ES-I3 (cell line): Measurements from ENCODE around the gene PPP2R3A.

Experiments used
- H3K36me3 ChIP-seq: 2 replicates; pipeline ENCODE4 v1.6.1; 2013; ENCODE audit warnings: mild to moderate bottlenecking, low read length, control low read depth, moderate library complexity; ENCODE audit not compliant: insufficient read depth
- H3K4me1 ChIP-seq: 2 replicates; pipeline ENCODE4 v1.6.1; 2013; ENCODE audit warnings: mild to moderate bottlenecking, control low read depth, low read length; ENCODE audit not compliant: insufficient read depth
- H3K9ac ChIP-seq: 2 replicates; pipeline ENCODE4 v1.6.1; 2013; ENCODE audit warnings: low read depth, mild to moderate bottlenecking, low read length, moderate library complexity
- H3K9me3 ChIP-seq: 2 replicates; pipeline ENCODE4 v1.6.1; 2013; ENCODE audit warnings: mild to moderate bottlenecking, low read length, moderate library complexity; ENCODE audit not compliant: control insufficient read depth, insufficient read depth

Gene PPP2R3A

DNA sequence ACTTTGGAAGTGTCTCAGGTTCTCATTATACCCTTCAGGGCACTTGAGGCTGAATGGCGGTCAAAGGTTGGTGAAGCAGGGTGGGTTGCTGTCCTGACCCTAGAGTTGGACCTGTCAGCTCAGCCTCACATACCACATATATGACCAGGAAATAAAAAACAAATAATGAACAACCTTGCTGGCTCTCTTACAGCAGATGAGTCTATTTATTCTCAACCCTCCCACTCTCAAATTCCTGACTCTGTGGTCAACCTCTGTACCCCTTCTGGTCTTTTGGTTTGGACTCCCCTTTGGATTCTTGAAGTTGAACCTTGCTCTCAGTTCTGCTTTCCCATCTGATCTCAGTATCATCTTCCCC lies 16.9 kb downstream of the PPP2R3A start:
- Histone ChIP-seq H3K36me3 (no peaks in the 10 kb centered on the region), H3K9me3 (no peaks in the 10 kb centered on the region), H3K9ac (no peak overlapping the region), H3K4me1 (no peaks in the 10 kb centered on the region)

DNA sequence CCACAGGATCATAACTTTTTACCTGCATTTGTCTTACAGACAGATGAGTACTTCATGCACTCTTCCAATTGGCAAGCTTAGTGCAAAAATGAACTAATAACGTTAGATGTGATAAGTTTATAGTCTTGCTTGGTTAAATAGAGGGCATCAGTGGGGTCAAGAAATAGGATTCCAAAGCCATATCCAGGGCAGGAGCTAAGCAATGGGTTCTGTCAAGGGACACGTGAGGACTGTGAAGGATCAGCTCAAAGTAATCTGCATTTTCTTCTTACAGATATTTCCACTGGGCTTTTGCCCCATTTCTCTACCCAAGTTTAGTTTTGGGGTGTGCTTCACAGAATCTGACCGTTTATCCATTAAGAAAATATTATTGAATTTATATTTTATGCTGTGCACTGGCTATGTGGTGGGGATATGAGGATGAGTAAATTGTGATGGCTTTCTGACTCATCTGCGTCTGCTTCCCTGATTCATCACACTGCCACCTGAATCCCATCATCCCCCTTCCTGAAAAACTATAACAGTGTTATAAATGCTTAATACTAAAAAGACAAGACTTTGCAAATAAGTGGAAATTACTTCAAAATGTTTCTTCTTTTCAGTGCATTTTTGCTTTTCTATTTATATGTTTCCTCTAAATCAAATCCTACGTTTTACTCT lies 17.5 kb downstream of the PPP2R3A start:
- H3K9ac ChIP-seq = no peak overlapping the region
- no peaks in the 10 kb centered on the region for H3K36me3 ChIP-seq
- H3K9me3 ChIP-seq = no peaks in the 10 kb centered on the region
- no peaks in the 10 kb centered on the region for H3K4me1 ChIP-seq

DNA sequence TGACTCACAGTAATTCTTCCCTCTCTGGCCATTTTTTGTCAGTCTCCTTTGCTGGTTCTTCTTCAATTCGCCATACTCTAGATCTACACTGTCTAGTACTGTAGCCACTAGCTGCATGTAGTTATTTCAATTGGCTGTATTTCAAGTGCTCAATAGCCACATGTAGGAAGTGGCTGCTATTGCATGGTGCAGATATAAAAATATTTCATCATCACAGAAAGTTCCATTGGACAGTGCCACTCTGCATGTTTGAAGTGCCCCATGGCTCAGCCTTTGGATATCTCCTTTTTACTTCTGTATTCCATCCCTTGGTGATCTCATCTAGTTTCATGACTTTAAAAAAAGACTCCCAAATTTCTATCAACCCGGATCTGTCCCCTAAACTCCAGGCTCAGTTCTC lies 22.1 kb downstream of the PPP2R3A start:
- Histone ChIP-seq H3K36me3 (no peaks in the 10 kb centered on the region), H3K9me3 (no peaks in the 10 kb centered on the region), H3K4me1 (no peaks in the 10 kb centered on the region), H3K9ac (no peak overlapping the region)

DNA sequence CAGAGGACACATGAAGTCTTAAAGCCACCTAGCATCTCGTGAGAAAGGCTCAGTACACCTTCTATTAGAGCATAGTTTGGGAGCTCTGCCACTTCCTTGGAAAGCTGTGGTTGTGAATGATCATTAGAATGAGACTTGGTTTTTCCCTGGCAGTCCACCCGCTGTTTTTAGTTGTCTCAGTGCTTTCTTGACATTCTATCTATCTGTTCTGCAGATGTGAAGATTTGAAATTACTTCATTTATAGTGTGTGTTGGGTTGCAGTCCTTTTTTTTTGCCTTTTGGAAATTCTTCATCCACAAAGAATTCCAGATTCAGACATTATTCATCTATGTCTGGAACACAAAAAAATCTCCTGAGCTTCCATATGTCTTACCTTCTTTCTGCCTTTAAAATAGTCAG lies 23.7 kb downstream of the PPP2R3A start:
- Histone ChIP-seq H3K9ac (no peak overlapping the region), H3K36me3 (no peaks in the 10 kb centered on the region), H3K9me3 (no peaks in the 10 kb centered on the region), H3K4me1 (no peaks in the 10 kb centered on the region; the same call in 1 of the 2 replicates)

DNA sequence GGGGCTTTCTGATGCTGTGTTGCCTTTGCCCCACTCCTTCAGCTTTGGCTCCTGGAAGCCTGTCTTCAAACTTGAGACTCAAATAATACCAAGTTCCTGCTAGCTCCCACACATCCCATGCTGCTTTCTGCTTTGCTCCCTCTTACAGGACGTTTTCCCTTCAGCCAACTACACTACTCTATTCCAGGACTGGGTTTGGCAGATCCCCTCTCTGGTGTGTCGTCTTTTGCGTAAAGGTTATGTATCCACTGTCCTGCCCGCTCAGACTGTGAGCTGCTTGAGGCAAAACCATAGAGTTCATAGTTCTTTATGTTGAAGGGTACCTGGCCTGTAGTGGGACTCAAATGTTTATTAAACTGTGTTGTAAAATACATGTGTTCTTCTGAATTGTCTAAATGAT lies 25.4 kb downstream of the PPP2R3A start:
- Histone ChIP-seq H3K9ac (no peak overlapping the region), H3K4me1 (no peaks in the 10 kb centered on the region; the same call in 1 of the 2 replicates), H3K36me3 (no peaks in the 10 kb centered on the region), H3K9me3 (no peaks in the 10 kb centered on the region)

DNA sequence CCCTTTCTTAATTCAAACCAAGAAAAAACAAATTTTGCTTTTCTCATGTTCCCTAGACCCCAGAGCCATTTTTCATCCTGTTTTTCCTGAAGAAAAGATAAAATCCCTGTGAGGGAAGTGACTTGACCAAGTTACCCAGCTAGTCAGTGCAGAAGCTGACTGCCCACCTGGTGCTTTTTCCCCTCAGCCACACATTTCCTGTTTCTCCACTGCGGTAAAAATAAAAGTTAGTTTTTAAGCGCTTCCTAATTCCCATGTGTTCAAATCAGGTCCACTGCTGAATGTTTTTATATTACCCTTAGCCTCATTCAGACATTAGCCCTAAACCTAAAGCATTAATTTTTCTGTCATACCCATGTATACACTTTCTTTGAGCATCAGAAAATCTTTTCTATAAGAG lies 26.1 kb downstream of the PPP2R3A start:
- H3K4me1 ChIP-seq = no peaks in the 10 kb centered on the region; the same call in 1 of the 2 replicates
- H3K9ac ChIP-seq = no peak overlapping the region
- no peaks in the 10 kb centered on the region for H3K9me3 ChIP-seq
- no peaks in the 10 kb centered on the region for H3K36me3 ChIP-seq

DNA sequence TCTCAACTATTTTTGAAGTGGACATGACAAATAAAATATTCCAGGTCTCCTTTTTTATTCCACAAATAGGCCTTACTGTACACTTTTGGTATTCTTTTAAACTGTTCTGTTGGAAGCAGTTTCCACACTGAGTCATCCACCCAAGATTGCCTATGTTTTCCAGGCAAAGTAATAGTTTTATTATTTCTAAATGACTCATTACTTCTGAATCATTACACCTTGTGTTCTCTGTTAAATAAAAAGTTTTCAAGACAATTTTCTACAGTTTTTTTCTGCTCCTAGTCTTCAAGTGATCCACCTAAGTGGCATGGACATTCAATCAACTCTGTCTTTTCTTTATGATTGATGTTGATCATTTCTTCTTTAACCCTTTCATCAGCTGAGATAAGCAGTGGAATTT lies 26.5 kb downstream of the PPP2R3A start:
- Histone ChIP-seq H3K4me1 (no peaks in the 10 kb centered on the region; the same call in 1 of the 2 replicates), H3K9ac (no peak overlapping the region), H3K9me3 (no peaks in the 10 kb centered on the region), H3K36me3 (no peaks in the 10 kb centered on the region)

DNA sequence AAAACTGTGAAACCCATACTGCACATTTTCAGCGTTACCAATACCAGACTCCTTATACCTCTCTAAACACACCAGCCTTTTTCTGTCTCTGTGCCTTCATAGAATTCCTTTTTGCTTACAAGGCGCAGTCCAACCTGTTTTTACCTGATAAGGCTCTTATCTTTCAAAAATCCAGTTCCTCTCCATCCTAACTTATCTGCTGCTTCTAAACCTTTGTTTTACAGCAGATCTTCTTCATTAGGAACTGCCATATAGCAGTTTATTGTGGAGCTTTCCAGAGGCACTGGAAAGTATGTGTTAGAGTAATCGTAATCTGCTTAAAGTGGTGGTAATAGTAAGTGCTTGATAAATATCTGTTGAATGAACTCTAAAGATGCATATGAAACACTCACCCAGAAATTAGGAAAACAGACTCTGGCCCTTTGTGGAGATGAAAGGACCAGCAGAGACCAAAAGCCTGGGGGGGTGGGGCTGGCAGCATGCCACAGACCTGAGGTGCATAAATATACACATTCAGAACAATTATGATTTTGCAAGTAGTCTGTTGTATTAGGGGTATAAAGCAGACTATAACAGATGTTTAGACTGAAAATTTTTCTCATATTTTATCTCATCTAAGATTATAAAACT lies 29.3 kb downstream of the PPP2R3A start:
- Histone ChIP-seq H3K36me3 (no peaks in the 10 kb centered on the region), H3K9me3 (no peaks in the 10 kb centered on the region), H3K4me1 (peaks cover 5% of the 10 kb centered on the region; the same call in 1 of the 2 replicates), H3K9ac (no peak overlapping the region)

DNA sequence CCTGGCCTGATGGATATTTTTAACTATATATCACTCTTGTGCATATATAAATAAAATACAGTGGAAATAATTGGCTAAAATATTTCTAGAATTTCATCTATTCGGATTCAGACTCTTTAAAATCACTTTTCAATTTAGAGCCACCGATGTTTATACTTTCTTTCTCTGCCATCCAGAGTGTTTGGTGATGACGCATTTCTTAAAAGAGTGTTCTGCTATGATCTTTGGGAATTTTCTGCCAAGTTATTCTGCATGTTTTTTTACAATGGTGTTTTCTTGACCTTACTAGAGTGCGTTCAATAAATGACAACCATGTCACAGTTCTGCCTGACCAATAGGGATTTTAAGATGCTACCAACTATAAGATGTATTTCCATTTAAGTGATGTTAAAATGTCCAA lies 30.2 kb downstream of the PPP2R3A start:
- Histone ChIP-seq H3K9ac (no peak overlapping the region), H3K36me3 (no peaks in the 10 kb centered on the region), H3K9me3 (no peaks in the 10 kb centered on the region), H3K4me1 (peaks cover 5% of the 10 kb centered on the region; the same call in 1 of the 2 replicates)

DNA sequence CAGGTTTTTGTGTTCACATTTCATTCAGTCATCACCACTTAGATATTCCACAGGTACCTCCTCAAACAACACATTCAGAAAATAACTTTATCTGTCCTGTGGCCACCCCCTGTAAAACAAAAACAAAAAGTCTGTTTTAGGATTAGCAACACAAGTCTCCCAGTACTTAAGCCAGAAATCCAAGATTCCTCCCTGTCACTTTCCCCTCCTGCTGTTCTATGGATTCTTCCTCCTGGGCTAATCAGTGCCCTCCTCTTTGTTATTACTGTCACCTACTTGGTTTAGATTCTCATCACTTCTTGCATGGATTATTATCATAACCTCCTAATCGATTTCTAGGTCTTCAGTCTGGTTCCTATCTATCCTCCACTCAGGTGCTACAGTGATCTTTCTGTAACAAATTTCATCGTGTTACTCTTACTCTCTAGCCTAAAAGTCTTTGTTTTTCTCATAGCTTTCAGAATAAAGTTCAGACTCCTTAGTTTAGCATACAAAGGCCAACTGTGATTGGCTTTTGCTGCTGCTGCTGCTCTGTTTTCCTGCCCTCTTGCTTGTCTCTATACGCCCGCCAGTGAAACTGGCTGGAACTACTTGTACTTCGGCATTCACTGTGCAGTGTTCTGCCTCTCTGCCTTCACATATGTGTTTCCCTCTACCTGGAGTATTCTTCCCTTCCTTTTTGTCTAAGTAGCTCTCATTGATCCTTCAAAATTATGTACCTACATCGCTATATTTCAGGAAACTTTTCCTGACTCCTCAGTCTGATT lies 32.2 kb downstream of the PPP2R3A start:
- H3K4me1 ChIP-seq = peaks cover 5% of the 10 kb centered on the region; the same call in 1 of the 2 replicates

DNA sequence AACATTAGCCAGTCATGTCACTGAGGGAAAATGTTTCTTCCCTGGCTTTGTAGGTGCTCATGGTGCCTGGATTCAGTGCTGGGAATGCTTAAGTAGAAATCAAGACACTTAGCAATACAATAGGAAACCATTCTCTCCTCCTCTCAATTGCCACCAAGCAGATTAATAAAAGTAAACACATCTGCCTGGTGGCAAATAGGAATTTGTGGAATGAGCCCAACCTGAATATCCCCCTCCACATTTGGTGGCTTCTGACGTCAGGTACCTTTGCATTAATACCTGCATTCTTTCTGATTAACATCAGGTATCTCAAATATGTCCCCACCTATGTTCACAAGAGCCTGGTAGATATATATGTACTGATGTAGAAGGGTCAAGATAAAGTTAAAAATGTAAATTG lies 42.7 kb downstream of the PPP2R3A start:
- Histone ChIP-seq H3K4me1 (no peaks in the 10 kb centered on the region), H3K9ac (no peak overlapping the region), H3K9me3 (no peaks in the 10 kb centered on the region), H3K36me3 (no peaks in the 10 kb centered on the region)

More for the DNA sequence above, 32.2 kb downstream of the PPP2R3A start:
- Histone ChIP-seq H3K9ac (no peak overlapping the region), H3K36me3 (no peaks in the 10 kb centered on the region), H3K9me3 (no peaks in the 10 kb centered on the region)

DNA sequence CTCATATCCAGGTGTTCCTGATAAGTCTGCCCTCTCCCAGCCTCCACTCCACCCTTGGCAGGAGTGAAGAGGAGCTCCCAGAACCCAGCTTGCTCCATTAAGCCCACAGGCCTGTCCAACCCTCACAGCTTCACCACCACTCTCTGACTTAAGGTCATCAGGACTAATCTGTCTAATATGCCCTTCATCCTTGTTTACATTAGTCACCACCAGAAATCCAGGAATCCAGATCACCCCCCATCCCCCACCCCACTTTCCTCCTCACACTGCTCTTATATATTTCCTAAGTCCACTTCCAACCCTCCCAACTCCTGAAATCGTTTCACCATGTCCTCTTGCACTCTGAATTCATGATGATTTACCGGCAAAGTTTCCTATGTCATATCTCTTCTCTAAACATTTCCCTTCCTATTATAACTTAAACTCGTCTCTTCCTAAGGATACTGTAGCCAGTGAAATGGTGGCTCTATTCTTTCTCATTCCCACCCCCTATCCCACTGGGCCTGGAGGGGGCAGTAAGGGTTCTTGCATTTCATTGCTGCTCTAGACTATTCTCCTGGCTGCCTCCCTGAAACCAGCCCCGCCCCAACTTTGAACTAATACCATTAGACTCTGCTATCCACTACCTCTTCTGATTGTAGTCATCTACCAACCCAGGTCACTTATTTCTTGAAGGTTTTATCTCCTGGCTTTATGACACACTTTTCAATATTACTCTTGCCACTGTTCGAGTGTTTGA lies 43.4 kb downstream of the PPP2R3A start:
- H3K4me1 ChIP-seq = no peaks in the 10 kb centered on the region
- no peaks in the 10 kb centered on the region for H3K9me3 ChIP-seq
- no peak overlapping the region for H3K9ac ChIP-seq
- H3K36me3 ChIP-seq = no peaks in the 10 kb centered on the region

DNA sequence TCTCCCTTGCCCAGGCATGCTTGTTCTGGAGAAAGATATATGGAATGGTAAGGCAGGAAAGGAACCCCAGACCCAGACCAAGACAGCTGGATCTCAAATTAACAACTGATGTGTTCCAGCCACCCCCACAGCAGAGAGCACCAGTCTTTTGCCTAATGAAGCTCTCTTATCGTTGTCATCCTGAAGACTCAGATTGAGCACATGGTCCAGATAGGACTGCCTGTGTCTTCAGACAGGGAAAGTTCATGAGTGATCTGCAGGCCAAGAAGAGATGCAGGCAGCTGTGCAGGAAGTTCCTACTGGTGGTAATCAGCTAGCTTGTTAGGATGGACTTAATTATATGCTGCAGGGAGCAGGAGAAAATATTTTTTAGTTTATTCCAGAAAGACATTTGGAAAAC lies 53.3 kb downstream of the PPP2R3A start:
- Histone ChIP-seq H3K36me3 (no peaks in the 10 kb centered on the region), H3K4me1 (no peaks in the 10 kb centered on the region), H3K9ac (no peak overlapping the region), H3K9me3 (no peaks in the 10 kb centered on the region; the same call in 1 of the 2 replicates)

DNA sequence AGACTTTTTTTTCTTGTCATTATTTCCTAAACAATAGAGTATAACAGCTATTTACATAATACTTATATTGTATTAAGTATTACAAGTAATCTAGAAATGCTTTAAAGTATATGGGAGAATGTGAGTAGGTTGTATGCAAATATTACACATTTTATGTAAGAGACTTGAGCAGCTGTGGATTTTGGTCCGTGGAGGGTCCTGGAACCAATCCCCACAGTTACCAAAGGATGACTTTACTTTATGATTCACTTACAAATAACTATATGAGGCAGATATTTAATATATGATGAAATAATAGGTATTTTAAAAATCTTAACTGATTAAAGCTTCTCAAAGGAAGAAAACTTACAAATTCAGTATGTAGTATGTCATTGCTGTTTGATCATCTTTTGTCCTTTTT lies 56.3 kb downstream of the PPP2R3A start:
- Histone ChIP-seq H3K9ac (no peak overlapping the region), H3K4me1 (no peaks in the 10 kb centered on the region), H3K36me3 (no peaks in the 10 kb centered on the region), H3K9me3 (no peaks in the 10 kb centered on the region; the same call in 1 of the 2 replicates)
